RPMI7951 (cell line): ENCODE data around the gene PARL. TPM values are rescaled to one million over a fixed set of nuclear protein-coding genes. Genes with fewer than 3 reads are reported as not detected.
"Not testable (repeated sequence)": the region's sequence is repeated elsewhere in the genome, so short reads cannot be mapped to it uniquely, and the experiment has no call there.

Source experiments
- DNase-seq: peaks from one replicate; pipeline ENCODE4 v3.0.0-alpha.2; 2012; ENCODE audit warnings: low read depth
- total RNA-seq: library from RNA; depleted of rRNA; stranded (reverse); fragments of >200 nt; shearing (Covaris generic); gene quantifications from 2 replicates; pipeline ENCODE4 v1.2.3, GENCODE V29; 2014

Gene PARL
- total RNA-seq, 1 experiment from 2014 or later: 39.9 TPM

DNA sequence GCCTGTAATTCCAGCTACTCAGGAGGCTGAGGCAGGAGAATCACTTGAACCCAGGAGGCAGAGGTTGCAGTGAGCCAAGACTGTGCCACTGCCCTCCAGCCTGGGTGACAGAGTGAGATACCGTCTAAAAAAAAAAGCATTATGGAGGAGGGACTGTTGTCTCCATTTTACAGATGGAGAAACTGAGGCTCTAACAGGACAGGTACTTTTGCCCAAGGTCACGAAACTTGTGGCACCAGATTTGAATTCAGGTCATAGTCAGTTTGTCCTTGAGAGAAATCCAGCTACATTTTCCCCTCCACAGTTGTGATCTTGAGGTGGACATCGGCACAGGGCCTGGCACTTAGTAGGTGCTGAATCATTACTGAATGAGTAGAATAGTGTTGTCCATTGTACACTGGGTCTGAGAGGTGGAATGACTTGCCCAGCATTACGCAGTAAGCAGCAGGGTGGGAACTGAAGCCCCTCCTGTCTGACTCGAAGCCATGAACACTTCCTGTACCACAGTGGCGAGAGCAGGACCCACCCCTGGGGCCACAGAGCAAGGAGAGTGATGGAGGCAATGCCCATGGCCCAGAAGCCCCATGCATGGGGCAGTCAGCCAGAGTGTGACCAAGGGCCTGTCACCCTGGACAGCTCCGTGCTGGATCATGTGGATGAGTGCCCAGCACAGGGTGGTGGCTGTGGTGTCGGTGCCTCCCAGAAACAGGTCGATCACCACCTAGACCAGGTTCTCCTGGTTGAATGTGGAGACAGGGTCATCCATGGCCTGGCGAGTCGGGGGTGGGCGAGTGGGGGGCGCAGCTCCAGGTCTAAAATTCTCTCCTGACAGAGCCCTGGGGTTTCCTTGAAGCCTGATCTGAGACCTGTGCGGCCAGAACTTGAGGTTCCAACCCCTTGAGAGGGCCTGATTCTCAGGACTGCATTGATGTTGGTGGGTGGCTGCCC is 20.4 kb upstream of the PARL start:
- DNase-seq: no peak

DNA sequence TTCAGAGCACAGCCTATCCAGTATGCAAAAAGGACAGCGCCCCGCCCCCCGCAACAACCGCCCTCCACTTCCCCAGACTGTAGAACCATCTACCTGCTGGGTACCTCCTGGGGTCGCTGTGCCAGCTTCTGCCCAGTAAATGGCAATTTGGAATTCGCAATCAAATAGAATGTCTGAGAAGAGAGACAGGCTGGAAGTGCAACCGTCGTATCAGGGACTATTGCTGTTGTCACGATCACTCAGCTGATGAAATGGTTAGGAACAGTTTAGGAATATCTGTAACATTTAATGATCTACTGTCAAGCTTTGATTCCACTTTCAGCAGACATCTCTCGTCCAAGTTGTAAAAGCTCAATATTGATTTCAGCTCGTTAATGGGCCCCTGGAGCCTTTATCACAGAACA is 13.3 kb upstream of the PARL start:
- no peak for DNase-seq

DNA sequence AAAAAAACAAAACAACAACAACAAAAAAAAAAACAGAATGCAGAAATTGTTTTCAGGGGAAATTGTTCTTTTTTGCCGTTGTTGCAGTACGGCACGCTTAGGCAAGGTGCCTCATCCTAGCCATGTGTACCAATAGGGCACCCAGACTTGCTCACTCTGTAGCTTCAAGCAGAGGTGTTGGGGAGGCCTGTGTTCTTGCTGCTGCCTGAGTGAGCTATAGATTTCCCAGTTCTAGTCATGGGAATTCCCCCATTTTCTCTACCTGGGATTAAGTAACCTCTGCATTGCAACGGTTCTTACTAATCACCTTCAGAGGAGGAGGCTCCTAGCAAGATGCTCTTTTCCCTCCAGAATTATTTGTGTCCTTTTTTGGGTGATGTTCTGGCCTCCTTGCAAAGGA is 12.9 kb upstream of the PARL start:
- DNase-seq: no peak

DNA sequence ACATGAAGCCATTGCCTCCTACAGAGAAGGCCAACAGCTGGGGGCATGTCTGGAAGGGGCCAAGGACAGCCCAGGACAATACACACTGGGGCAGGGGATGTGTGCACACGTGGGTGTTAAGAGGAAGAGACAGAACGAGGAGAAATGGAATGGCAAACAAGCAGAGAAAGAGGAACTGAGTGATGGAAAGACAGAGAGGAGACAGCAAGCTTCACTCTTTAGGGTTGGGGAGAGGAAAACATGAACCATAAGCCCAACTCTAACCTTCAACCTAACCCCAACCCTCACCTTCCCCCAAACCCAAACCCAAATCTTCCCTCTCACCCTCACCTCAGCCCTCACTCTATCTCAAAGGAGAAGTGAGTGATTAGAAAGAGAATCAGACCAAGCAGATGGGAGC is 11.9 kb upstream of the PARL start:
- no peak for DNase-seq

DNA sequence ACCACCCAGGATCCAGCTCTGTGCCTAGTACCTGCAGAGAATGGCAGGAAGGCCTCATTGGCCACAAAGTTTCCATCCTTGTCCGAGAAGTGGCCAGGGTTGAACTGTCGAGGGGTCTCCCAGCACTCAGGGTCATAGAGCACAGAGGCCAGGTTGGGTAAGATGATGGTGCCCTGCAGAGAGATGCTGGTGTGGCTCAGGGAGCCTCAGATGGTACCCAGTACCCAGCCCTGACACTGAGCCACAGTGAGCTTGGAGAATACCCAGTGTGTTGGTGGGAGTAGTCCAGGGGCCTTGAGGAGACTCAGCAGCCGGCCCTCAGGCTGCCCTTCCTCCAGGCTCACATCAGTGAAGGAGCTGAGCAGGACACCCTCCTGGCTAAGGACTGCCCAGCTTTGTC is 11.5 kb upstream of the PARL start:
- no peak for DNase-seq

DNA sequence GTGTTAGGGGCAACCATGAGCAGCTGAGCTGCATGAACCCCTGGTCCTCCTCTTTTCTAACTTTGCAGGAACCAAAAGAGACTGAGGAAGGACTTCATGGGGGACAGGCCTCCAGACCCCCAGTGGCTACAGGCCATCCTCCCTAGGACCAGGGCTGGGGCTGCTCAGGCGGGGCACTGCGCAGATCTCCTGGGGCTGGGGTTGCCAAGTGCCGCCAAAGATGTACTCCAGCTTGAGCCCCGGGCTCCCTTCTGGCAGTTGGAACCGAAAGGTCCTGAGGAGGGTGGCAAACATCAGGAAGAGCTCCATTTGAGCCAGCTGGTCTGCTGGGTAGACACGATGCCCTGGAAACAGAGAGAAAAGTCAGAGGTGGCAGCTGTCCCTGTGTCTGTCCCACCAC is 11.1 kb upstream of the PARL start:
- no peak for DNase-seq

DNA sequence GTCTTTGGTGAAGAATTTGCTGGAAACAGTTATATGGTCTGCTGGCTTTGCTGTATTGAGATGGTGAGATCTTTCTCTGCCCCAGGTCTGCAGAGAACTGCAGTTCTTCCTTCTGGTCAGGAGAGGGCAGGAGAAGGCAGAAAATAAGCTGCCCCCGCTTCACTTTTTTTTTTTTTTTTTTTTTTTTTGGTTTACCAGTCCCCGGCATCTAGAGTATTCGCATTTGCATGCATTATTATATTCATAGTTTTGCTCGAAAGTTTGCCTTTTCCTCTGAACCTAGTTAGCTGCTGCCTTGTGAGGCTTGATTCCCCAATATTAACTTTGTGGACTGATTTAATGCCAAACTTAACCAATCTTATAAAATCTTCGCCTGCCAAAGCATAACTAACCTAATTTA is 10.6 kb upstream of the PARL start:
- peak; percentile 57 for DNase-seq

DNA sequence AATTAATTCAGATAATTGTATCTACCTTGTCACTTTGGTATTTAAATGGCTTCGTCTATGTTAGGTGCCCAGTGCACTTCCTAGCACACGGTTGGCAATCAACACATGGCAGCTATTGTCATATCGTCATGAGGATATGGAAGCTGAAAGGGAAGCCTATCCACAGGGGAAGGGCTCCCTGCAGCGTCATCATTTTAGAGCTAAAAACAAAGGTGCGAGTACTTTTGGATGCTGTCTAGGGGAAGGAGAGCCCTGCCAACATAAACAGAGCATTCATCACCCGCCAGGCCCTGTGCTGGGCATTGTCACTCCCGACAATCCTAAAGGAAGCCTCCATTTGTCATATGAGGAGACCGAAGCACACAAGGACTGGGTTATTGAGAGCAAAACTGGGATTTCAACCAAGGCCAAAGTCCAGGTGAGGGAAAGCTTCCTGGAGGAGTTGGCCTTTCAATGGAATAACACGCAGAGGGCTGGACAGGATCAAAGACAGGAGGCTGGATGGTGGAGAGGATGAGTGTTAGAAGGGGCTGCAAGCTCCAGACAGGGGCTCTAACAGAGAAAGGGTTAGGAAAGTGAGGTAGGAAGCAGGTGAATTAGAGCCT is 8.0 kb upstream of the PARL start:
- no peak for DNase-seq

DNA sequence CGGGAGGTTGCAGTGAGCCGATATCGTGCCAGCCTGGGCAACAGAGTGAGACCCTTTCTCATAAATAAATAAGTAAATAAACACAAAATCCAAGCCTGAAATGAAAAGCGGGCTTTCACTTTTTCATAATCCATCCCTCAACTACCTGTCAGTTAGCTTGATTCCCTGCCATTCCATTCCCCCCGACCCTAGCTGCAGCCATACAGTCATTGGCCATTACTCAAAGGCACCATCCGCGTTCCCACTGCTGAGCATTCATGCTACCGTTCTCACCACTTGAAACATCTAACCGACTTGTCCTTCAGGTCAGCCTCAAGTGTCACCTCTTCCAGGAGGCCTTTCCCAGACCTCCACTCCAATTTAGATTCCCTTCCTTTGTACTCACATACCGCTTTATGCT is 1.1 kb upstream of the PARL start:
- no peak for DNase-seq

DNA sequence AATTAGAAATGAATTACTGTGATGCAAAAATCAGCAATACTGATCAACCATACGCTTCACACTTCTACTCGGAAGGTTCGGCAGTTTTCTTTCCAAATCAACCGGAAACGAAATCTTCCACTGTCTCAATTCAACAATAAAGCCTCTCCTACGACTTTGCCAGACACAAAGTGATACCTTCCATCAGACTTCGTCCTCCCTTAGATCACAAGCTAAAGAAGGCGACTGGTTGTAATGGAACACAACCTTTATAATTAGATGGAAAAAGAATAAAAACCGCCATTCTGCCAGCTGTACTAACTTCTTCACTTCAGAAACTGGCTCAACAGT is 618 bp downstream of the PARL start:
- no peak for DNase-seq

DNA sequence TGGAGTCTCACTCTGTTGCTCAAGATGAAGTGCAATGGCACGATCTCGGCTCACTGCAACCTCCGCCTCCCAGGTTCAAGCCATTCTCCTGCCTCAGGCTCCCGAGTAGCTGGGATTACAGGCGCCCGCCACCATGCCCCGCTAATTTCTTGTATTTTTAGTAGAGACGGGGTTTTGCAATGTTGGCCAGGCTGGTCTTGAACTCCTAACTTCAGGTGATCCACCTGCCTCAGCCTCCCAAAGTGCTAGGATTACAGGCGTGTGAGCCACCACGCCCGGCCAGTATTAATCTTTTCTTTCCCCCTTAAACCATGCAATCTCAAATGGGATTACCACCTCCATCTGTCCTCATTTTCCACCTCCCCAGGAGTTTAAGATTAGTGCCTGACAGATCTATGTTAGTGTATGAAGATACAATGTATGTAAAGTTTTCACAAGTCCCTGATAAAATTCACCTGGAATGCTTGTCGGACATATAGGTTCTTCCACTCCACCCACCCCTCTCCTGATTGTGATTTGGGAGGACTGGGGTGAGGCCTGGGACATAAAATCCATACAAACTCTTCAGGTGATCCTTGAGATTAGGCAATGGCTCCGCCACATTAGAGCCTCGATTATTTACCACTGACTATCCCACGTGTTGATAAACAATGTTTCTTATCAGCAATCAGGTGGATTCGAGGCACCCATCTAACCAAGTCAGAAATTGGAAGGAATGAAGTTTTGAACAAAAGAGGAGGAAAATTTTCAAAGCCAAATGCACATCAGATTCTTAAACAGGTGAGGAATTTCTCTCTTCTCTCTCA is 1.2 kb downstream of the PARL start:
- no peak for DNase-seq

DNA sequence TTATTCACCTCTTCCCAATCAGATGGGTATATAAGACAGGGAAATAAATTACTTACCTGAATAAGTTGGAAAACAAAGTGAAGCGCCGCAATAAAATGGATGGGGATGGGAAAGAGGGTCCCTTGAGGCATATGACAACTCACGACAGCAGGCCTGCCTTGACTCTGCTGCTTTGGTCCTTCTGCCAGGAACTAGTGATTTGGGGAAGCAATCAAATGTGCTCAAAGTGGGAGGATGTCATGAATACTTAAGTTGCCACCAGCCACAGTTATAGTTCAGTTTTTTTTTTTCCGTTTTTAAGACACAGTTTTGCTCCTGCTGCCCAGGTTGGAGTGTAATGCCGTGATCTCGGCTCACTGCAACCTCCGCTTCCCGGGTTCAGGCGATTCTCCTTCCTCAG is 4.6 kb downstream of the PARL start:
- no peak for DNase-seq

DNA sequence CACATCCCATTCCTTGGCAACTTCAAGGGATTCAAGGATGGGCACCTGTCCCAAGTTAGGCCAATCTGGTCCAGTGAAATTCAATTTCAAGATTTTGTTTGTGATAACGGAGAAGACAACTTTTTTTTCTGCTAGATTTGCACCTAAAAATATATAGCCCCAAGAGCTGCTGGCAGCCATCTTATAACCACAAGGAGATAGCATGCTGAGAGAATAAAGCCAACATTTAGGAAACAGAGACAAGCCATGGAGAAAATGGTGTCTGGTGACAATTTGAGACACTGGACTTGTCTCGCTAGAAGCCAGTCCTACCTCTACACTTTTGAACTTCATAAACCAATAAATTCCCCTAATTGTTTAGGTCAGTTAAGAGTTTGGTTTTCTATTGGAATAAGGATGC is 5.4 kb downstream of the PARL start:
- no peak for DNase-seq

DNA sequence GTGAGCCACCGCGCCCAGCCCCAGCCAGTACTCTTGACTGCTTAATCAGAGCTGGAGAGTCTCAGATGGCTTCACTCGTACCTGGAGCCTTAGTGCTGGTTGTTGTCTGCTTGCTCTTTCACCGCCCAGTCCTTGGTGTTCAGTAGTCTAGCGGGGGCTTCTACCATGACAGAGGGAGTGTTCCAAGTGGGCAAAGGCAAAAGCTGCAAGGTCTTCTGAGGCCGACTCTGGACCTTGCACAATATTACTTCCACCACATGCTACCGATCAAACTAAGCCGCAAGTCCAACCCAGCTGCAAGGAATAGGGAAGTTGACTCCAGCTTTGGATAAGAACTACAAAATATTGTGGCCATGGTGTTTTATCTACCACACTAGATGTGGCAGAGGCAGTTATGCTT is 6.6 kb downstream of the PARL start:
- no peak for DNase-seq

DNA sequence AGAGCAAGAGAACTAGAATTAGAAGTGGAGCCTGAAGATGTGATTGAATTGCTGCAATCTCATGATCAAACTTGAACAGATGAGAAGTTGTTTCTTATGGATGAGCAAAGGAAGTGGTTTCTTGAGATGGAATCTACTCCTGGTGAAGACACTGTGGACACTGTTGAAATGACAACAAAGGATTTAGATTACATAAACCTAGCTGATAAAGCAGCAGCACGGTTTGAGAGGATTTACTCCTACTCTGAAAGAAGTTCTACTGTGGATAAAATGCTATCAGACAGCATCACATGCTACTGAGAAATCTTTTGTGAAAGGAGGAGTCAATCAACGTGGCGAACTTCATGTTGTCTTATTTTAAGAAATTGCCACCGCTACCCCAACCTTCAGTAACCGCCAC is 7.5 kb downstream of the PARL start:
- not testable (repeated sequence) for DNase-seq

DNA sequence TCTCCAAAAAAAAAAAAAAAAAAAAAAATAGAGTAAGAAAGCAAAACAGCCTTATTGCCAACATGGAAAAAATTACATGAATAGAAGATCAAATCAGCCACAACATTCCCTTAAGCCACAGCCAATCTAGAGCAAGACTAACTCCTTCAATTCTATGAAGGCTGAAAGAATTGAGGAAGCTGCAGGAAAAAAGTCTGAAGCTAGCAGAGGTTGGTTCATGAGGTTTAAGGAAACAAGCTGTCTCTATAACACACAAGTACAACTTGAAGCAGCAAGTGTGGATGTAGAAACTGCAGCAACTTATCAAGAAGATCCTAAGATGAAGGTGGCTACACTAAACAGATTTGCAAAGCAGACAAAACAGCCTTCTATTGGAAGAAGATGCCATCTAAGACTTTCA is 9.3 kb downstream of the PARL start:
- DNase-seq: no peak

DNA sequence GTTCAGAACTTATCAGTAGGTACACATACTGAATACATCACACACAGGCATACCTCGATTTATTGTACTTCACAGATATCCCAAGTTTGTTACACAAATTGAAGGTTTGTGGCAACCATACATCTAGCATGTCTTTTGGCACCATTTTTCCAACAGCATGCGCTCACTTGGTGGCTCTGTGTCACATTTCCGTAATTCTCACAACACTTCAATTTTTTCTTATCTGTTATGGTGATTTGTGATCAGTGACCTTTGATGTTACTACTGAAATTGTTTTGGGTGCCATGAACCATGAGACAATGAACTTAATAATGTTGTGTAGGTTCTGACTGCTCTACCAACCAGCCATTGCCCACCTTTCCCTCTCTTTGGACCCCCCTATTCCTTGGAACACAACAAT is 10.8 kb downstream of the PARL start:
- DNase-seq: no peak

DNA sequence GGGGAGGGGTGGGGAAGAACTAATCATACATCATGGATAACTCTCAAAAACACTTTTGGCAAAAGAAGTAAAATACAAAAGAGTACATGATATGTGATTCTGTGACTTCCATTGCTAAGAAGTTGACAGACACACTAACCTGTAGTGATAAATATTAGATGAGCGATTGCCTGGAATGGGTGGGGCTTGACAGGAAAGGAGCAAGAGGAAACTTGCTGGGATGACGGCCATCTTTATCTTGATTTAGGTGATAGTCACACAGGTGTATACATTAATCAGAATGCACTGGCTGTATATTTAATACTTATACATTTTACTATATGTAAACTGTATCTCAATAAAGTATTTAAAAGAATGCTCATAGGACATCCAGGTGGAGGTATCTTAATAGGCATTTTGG is 13.1 kb downstream of the PARL start:
- DNase-seq: no peak

DNA sequence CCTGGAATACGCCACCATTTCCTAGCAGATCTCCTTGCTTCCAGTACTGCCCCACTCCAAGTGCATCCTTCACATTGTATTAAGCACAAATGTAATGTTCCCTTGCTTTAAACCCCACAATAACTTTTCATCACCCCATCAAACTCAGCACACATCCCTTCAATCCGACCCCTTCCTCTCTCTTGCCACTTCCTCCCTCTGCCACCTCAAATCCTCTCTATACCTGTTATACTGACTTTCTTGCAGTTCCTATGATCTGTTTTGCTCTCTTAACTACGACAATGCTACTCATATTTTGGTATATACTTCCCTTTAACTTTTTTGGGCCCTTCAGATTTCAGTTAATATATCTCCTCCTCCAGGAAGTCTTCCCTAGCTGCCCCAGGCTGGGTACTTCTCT is 14.1 kb downstream of the PARL start:
- no peak for DNase-seq

DNA sequence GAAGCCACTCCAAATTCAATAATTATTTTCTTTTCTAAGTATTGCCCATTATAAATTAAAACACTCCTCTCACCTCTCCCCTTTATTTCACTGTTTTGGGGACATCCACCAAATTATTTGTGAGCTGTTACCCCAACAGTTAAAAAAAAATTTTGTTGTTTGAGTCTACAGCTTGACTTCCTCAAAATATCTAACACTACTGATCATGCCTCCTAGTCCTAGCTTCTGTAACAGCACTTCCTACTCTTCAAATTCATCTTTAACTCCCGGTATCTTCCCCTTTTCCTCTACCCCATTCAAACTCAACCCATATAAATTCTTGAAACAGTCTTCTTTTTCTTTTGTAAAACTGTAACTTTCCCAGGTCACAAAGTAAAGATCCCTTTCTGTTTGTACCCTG is 15.9 kb downstream of the PARL start:
- DNase-seq: no peak

DNA sequence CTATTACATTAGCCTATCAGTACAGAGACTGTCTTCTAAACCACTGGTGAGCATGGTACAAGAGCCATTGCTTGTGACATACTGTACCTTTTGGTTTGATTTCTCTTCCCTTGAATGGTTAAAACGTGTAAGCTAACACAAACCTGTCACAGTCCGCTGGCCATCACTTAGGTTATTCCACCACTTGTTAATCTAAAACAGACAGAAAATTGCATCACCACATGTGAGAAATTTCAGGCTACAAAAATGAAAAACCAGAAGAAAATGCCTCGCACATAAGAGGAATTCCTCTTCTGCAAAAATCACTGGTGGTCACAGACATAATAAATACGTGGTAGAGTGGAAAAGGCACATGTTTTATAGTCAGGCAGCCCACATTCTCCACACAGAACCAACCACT is 22.1 kb downstream of the PARL start:
- no peak for DNase-seq

DNA sequence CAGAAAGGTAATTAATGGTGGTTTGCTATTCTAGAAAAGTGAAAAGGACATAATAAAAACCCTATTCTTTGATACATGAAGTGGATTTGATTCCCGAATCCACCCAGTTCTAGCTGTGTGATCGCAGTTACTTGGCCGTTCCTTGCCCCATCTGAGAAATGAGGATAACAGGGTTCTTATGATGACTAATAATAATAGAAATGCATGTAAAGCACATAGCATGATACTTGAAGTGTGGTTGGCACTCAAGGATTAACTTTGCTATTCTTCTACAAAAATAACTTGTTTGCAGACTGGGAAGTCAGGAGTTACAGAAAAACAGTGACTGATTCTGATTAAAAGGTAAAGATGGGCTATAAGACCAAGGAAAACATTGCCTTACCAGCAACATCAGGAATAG is 26.8 kb downstream of the PARL start:
- DNase-seq: no peak
